ENCODE data around the gene NRIP1.

Gene NRIP1

DNA sequence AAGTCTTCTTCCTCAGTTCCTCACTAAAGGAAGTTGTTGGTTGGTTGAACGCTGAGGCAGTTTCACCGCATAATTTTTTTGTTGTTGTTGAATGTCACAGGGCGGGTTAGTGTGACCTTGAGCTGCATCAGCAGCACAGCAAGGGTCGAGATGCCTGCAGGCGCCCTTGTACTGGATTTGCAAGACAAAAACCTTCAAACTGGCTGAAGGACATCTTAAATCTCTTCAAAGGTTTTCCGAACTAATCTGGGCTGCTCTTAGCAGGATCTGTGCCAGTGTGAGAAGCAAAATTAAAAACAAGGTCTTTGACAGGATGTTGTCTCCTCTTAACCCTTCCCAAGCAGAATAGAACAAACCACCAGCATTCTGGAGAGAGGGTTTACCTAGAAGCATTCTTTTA lies 59.4 kb downstream of the NRIP1 start:
- DNase-seq = no peak

- no peak for DNase-seq
These were observed 60.0 kb downstream of the NRIP1 start for GRCh38 chr21:15004721-15005370.

DNA sequence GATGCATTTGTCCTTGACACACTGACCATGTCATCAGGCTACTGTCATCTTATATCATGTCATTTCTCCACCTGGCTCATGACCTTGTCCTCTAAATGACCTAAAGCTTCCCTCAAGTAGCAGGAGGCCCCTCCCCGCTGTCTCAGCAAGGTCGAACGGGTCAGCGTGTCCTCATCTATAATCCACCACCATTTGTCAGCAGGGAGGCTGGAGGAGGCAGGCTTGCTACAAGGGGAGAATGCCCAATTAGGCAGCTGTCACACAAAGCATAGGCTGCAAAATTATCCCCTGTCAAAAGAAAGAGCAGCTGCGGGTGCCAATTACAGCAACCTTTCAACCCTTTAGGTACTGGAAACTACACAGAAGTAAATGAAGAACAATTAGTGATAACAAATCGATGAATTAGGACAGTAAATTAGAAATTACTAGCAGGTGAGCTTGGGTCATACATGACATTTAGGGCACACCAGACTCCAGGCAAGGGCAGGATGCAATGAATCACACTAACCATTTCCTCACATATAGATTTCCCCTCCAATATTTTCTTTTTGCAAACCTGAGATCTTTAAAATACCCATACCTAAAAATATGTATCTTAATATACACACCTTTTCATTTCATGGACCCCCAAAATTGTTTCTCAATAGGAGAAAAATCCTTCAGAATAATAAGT lies 61.2 kb downstream of the NRIP1 start:
- no peak for DNase-seq

DNA sequence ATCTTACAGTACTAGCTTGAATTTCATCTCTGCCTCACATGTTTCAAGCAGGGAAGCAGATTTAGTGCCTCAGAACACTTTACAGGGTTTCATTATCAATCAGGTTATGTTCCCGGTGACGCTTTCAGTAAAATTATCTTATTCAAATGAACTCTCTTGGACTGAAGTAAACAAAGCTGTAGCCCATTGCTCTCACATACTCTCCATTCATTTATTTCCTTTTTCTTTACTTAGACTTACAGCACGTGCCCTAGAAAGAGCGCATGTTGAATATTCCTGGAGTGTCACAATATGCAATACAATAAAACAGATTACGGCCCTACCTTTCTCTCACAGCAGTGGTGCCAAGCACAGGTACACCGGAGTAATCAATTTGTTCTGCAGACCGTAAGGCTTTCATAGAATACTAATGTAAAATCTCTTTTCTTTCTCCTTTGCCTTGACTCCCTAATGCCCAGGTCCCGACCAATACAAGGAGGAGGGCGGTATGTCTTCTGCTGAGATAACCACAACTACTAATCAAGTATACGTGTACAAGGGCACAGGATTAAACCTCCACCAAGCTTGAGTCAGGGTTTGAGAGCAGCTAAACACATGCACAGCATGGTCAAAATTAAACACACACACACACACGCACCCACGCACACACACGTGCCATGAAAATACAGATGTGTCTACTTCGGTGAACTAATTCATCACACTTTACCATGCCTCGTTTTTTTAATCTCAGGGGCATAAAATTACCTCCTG lies 62.8 kb downstream of the NRIP1 start:
- no peak for DNase-seq

- no peak for DNase-seq
These were observed 63.7 kb downstream of the NRIP1 start for GRCh38 chr21:15001113-15001512.

DNA sequence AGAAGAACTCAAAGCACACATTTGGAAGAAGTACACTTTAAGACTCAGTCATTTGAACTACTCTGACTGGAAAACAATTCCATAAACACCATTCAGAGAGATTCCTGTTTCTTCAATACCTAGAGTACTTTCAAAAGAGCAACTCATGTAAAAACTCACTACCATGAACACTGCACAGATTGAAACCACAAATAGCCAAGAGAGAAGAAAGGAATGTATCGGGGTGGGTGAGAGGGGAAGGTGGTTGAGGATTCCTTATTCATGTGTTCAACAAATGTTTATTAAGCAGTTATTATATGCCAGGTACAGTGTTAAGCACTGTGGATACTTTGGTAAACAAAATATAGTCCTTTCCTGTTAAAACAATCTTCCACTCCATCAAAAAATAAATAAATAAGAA lies 64.7 kb downstream of the NRIP1 start:
- DNase-seq = no peak

DNA sequence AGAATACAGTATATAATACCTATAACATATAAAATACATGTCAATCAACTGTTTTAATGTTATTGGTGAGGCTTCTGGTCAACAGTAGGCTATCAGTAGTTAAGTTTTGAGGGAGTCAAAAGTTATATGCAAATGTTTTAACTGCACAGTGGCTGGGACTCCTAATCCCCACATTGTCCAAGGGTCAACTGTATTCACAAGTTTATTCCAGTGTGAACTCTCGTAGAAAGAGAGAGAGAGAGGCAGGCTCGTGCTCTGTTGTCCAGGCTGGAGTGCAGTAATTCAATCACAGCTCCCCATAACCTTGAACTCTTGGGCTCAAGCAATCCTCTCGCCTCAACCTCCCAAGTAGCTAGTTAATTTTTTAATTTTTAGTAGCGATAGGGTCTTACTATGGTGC lies 66.0 kb downstream of the NRIP1 start:
- DNase-seq = no peak

DNA sequence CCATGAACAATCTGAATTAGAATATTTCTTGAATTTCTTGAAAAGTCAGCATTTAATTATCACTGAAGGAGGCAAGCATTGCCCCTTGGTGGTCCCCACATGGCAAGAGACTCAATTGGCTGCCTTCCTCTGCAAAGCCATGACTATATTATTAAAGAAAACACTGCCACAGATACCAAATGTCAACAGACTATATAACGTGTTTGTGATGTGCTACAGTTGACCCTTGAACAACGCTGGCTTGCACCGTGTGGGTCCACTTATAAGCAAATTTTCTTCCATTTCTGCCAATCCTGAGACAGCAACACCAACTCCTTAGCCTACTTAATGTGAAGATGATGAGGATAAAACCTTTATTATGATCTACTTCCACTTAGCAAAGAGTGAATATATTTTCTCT lies 66.5 kb downstream of the NRIP1 start:
- DNase-seq = no peak

DNA sequence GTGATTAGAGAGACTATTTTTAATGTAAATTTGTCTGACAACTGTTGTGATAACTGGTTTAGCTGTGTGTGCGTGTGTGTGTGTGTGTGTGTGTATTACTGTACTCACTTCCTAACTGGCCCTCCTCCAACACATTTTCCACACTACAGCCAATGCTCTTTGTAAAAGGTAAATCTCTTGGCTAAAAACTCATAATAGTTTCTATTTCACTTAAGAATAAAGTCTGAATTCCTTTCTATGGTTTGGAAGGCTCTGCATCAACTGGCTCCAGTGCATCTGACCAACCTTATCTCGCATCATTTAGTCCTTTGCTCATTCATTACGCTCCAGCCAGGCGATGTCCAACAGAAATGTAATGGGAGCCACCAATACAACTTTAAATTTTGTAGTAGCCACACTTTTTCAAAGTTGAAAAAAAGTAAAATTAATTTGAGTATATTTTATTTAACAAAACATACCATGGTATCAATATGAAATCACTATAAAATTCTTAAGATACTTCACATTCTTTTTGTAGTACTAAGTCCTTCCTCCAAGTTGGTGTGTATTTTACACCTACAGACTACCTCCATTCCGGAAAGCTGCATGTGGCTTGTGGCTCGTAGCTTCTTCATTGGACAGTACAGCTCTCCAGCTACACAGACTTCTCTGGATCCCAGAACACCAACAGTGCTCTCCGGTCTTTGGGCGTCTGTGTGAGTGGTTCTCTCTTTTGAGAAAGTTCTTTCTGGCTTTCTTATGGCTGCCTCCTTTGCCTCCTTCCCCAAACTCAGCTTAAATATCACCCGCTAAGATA lies 68.9 kb downstream of the NRIP1 start:
- no peak for DNase-seq

GRCh38 chr21:14995226-14995625 lies 69.6 kb downstream of the NRIP1 start:
- DNase-seq = no peak

DNA sequence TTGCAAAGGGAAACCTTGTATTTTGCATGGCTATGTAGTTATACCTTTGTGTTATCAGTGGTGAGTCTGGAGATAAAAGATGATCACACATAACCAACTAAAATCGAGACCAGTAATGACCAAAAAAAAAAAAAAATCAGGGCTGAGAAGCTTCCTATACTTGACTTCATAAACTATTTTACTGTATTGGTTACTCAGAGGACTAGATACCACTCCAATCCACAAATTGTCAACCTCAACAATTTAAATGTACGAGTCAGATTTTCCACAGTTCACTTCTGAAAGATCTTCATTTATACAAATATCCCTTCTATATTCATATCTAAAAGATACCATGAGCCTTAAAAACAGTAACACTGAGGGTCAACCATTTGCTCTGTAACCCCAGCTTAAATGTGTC lies 71.7 kb downstream of the NRIP1 start:
- DNase-seq = no peak

- no peak for DNase-seq
These were observed 72.8 kb downstream of the NRIP1 start for GRCh38 chr21:14991957-14992356.

DNA sequence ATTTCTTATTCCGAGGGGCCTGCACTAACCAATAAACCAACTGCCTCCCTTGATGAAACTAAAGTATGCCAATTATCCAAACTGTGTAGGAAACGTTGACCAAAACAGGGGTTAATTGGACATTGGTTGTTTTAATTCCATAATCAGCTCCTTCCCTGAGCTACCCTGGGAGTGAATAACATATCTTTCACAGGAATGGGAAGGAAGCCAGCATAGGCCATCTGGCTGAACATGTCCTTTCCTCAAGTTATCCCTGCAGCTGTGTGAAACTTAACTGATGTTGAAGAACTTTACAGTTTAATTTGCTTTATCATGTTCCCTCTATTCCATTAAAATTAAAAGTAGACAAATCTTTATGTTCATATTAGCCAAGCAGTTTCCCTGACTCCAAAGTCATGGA lies 75.4 kb downstream of the NRIP1 start:
- DNase-seq = no peak

DNA sequence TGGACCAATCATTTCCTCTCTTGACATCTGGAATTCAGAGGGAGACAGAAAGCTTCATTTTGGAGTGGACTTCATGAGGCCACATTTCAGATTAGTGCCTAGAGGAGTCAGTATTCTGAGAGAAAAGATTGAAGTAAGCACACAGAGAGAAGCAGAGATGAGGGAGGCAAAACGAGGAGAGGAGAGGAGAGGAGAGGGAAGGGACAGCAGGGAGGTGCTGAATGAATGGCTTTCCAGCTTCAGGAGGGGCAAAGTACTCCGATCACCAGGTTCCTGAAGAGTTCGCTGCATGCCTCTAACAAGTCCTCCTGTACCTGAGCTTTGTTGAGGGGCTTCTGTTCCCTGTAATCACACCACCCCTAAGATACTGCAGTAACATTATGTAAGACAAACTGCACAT lies 76.0 kb downstream of the NRIP1 start:
- DNase-seq = no peak

DNA sequence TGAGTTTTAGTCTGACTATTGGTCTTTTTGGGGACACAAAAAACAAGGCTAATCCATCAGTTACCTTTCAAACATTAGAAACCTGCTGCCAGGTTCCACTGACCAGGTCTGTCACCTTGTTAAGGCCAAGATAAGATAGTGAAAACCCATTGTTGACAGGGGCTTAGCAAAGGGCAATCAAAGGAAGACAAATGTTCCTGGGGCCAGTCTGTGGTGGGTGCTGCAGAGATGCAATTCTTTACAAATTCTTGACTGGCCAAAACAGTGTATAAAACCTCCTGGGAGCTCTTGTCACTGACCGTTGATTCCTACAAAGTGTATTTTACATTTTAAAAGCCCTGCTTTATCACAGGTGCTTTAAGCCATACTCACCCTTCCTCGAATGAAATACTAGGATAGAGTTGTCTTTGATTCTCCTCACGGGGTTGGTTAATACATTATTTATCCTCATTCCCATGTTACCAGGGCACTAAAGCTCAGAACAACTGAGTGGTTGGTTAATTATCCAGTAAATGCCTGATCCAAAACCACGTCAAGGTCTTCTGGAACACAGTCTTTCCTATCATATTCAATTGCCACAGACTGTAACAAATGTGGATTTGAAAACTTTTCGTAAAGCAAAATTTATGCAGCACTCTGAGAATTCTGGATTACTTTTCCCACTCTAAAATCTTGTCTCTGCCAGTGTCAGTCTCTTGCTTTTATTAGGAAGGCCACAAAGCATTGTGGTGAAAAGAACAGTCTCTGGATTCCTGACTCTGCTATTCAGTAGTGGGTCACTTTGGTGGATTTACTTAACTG lies 77.2 kb downstream of the NRIP1 start:
- no peak for DNase-seq

DNA sequence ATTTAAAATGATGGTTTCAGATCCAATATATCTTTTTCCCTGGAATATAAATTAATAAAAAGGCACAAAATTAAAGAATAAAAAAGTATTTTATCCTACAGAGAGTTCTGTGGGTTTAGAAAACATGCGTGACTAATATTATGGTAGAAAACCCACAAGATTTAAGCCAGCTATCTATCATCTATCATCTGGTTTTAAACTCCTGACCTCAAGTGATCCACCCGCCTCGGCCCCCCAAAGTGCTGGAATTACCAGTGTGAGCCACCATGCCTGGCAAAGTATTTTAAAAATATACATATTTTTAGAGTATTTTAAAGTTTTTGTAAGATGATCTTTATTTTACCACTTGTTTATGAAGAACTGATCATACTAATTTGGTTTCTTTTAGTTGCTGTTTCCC lies 79.5 kb downstream of the NRIP1 start:
- DNase-seq = no peak

- no peak for DNase-seq
These were observed 82.5 kb downstream of the NRIP1 start for GRCh38 chr21:14982336-14982735.

GRCh38 chr21:14981246-14981645 lies 83.6 kb downstream of the NRIP1 start:
- DNase-seq = no peak

- no peak for DNase-seq
These were observed 85.5 kb downstream of the NRIP1 start for GRCh38 chr21:14979264-14979663.

DNA sequence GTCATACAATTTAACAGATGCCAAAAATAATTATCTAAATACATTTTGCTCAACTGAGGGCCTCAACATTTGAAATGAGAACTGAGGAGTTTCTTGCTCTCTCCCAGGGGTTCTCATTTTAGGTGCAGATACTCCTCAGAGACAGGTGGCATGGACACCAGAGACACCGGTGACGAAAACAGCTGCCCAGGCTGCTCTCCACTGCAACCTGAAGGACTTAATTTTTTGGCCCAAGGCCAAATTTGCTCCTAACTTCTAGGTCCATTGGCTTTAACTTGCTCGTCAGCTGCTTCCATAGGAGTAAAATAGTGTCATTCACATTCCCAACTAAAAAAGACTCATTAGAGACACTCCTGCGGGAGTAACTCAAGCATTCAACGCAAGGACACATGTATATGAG lies 87.0 kb downstream of the NRIP1 start:
- no peak for DNase-seq

- peak; percentile 10 for DNase-seq
These were observed 89.5 kb downstream of the NRIP1 start for GRCh38 chr21:14975136-14975919.

DNA sequence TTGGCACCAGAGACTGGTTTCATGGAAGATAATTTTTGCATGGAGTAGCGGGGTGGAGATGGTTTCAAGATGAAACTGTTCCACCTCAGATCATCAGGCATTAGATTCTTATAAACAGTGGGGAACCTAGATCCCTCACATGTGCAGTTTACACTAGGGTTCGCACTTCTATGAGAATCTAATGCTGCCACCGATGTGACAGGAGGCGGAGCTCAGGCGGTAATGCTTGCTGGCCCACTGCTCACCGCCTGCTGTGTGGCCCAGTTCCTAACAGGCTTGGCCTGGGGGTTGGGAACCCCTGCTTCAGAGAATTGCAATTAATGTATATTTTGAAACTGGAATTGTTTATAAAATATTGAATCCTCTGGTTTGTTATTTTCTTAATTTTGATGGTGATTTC lies 92.1 kb downstream of the NRIP1 start:
- DNase-seq = no peak
